SKM-1 (cell line): ENCODE measurements around the gene CCDC82.

Source experiments
- DNase-seq: peaks from one replicate; lab custom pipeline; 2025; ENCODE audit not compliant: unreplicated experiment; lab: John Stamatoyannopoulos, UW

CCDC82 gene

DNA sequence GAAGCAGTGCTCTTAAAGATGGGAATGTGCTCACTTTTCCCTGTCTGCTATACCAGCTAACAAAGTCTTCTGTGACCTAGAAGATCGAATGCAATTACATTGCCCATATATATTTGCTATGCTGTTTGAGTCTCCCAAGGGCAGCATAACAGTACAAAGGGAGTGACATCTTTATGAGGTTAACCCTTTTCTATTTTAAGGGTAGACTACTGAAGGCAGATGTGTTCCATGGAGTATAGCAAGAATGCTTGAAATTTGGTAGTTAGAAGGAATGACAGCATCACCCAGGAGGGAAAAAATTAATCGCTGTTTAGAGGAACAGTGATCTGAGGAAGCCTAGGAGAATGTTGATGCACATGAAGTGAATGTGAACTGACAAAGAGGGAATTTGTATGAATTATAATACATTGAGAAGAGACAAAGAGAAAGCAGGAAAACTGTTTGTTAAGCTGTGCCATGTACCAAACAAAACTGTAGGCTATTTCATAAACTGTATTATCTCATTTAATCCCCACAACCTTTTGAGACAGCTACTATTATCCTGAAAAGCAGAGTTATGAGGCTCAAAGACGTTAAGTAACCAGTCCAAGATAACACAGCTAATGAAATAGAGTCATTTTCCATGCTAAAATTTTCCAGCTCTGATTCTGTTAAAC, 59.7 kb downstream of the CCDC82 start:
- DNase-seq = no peak

DNA sequence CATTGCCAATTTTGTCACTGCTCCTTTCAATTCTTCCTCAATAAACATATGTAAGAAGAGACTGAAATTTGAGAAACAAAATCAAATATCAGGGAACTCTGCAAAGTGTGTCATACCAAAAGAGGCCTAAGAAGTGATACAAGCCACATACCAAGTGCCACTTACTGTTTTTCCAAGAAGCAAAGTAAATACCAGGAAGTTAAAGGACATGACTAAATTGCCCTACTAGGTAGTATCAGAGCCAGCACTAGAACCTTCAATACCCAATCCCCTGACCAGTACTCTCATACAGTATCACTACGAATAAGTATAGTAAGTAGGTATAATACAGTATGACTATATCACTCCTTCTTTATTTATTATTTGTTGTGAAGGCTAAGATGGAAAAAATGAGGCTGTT, 60.3 kb downstream of the CCDC82 start:
- DNase-seq = no peak

DNA sequence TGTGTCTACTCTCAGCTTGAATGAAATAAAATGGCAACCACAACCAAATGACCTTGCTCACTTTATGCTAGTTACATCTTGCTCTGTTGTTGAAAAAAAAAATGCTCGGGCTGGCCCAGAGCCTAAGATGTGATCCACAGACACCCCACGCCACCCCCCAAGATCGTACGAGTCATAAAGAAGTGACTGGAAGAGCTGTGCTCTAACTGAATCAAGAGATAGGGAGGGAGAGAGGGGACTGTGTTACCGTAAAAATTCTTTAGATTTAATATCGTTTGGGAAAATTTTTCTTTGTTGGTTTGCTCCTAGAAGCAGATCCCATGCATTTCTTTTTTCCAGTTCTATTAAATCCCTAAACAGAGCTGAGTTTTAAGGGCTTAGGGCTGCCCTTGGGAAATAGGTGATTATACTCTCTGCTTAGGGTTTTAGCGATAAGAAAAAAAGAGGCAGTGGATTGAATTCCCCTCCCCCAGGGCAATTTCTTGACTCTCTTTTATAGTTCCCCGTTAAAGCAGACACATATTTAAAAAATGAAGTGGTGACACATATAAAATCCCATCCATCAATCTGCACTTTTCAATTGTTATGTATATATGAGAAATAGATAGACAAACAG, 61.2 kb downstream of the CCDC82 start:
- no peak for DNase-seq

DNA sequence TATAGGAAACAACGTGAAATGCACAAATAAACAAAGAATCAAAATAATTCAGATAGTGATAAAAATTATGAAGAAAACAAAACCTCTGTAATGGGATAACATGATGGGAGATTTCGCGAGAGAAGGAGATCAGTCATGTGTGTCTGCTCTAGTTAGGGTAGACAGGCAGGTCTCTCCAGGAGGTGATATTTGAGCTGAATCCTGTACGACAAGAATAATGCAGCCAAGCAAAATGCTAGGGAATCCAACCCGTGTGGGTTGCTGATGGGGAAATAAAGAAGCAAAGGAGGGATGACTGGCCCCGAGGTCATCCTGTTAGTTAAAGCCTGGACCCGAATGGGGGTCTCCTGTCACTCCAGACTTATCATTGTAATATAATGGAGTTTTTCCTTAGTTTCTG, 62.8 kb downstream of the CCDC82 start:
- DNase-seq = no peak

DNA sequence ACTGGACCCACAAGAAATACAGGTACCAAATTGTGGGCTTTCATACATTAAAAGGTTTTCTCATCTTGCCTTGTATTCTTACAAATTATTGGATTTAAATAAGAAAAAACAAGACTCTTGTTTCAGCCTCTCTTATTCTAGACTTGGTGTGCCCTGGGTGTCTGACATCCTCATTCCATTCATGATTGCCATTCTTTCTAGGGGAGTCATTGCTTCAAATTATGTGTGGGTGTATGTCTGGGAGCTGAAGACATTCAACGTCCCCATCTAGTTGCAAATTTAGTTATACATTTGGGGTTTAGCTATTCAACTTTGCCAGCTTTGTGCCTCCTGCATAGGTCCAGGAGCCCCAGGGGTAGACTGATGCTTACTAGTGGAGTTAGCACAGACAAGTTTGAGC, 64.8 kb downstream of the CCDC82 start:
- no peak for DNase-seq

DNA sequence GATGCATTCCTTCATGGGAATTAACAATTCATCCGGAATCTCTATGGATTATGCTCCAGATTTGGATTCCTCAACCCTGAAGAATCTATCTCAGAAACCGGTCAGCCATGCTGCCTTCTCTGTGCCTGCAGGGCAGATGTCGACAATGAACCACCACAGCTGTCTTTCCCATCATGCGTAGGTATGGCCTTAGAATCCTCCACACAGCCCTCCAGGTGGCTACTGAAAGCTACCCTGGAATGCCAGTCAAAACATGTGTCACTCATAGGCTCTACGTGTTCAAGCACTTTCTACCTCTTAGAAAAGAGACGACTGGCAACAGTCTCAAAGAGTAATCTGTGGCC, 66.1 kb downstream of the CCDC82 start:
- no peak for DNase-seq

DNA sequence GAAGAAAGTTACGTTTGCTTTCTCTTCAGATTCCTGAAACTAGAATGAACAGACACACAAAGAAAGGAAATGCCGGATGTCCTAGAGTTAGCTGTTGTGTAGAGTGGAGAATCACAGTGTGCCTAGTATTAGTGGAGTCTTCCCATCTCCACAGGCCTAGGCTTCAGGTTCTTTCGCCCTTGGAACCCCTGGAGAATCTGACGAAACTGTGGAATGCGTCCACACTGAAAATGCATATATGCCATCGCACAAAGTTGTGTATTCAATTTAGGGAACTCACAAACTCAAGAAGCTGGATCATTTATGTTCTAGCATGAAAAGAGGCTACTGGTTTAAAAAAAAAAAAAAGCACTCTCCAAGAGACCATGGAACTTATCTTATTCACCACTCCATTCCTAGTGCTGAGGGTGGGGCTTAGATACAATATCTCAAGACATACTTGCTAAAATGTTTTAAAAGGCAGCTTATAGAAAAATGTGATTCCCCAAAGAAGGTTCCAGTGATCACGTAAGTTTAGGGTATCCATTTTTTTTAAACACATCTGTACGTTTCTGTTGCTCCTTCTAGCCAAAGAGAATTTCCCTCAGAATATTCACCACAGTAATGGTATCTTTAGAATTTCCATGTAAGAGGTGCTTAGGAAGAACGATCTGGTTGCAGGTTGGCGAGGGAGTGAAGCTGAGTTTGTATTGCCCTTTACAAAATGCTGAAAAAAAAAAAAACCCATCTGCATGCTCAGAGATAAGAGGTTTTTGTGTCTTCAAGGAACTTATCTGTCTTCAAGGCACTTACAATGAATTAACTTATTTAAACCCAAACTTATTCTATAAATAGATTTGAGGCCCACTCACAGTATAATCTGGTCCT, 66.7 kb downstream of the CCDC82 start:
- no peak for DNase-seq

DNA sequence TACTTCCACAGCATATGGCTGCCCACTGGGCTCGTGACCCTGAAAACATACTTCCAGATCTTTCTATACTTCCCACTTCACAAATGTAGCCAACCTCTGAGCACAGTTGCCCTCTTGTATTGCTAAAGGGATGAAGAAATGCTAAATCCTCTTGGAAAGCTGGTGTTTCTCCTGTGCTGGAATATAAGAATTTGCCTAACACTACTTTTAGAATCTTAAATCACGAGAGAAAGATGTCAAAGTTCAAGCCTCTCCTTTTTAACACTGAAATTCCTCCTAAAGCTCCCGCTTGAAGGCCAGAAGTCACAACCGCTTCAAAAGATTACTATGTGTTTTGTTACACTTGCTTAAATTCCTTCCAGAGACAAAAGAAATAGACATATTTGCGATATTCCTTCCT, 68.6 kb downstream of the CCDC82 start:
- DNase-seq = no peak

DNA sequence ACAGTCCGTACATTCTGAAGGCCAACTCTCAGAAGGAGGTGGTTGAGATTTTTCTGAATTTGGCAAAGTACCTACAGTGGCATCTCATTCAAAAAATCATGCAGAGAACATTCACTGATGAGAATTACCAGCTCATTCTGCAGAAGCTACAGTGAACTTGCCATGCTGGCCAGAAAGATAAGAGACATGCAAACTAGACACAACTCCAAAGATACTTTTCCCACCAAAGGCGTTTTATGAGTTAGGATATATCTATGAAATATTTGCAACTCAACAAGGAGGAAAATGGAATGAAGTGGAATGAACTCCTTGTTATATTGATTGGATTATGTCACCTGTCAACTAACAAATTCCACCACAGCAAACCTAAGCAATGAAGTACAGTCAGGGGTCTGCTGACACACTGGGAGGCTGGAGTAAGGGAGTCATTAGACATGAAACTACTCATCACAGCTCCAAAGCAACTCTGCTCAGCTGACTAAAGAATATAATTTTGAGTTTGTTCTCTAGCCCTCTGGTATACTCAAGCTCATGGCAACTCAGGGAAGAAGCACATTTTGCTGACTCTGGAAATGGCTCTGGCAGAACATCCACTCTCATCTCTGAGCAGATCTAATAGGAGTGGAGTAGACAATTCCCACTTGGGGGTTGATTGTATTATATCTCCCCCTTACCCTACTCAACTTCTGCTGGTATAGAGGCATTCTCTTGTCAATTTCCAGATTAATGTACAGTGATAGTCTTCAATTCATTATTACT, 69.6 kb downstream of the CCDC82 start:
- DNase-seq = no peak

DNA sequence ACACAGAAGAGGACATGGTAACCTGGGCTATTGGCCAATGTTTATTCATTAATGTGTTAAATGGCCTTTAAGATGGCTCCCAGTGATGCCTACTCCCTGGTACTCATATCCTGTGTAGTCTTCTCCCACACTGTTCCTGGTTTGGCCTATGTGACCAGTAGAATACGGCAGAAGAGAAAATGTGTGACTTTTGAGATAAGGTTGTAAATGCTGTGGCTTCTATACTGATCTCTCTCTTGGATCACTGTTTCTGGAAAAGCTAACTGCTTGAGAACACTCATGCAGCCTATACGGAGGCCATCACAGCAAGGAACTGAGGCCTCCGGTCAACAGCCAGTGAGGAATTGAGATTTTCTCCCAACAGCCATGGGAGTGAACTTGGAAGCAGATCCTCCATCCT, 70.9 kb downstream of the CCDC82 start:
- no peak for DNase-seq

DNA sequence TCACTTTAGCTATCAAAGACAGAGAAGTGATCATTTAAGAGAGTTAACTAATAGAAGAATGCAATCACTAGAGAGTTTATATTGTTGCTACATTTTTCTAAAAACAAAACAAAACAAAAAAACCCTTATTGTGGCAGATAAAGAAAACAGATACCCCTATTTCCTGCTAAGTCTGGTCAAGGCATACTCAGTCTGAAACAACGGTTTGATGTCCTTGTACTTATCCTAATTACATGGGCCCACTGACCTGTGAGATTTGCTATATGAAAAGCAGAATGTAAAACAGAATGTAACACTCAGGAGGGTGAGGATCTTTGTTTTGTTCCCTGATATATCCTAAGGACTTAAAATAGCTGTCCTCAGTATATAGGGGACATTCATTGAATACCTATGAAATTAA, 71.3 kb downstream of the CCDC82 start:
- no peak for DNase-seq

DNA sequence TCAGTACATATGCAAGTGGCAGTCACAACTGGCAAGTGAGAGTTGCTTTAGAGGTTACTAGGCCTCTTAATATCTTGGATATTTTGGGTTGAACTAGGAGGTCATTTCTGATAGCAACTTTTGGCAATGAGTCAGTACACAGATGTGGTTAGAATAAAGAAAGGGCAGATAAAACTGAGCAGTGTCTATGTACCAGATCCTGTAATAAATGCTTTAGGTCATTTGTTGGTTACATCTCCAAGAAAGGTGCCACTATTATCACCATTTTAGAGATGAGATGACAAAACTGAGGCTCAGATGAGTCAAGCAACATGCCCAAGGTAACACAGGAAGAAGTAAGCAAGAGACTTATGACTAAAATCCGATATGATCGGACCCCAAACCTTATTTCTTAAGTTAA, 71.7 kb downstream of the CCDC82 start:
- DNase-seq = no peak

DNA sequence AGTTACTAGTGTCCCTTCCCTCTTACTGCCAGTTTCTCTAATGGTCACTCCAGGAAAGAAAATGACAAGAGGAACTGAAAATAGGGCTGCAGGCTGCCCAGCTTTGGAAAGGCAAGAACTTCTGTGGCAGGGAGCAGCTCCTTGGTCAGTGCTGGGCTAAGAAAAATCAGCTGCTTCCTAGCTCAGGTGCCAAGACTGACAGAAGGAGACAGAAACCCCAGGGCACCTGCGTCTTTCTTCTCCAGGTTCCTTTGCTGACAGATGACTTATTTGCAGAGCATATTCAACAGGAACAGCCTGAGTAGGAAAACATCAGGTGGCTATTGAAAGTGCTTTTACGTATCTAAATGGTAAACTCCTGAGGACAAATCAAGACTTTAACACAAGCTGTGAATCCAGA, 72.1 kb downstream of the CCDC82 start:
- DNase-seq = no peak

DNA sequence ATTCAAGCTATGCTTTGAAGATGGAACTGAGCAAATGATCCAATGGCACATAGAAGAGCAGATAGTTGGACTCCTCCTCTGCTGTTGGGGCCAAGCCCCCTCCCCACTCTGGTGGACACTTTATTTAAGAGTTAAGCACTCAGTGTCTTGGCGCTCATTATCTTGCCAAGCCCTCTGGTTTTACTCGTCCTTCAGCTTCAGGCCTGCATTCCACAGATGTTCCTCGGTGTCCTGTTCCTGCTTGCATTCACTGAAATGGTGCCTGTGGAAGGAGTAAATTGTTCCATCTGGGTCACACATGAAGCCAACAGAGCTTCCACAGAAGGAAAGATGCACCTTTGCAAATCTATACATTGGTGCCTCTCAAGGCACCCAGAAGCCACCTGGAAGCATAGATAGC, 72.8 kb downstream of the CCDC82 start:
- DNase-seq = no peak

DNA sequence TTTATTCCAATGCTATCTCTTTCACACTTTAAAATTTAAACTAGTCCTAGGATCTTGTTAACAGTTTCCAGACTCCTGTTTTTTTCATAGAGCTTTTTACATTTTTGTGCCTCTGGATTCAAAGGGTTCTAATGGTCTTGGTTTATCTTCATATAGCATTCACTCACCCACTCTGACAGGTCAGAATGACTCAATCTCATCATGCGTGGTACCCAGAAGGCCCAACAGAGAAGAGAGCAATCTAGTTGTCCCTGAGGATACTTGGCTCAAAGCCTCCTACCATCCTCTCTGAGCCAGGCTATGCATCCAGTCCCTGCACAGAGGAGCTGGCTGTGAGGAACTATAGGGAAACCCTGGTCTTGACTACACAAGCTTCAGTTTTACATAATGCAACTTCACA, 74.2 kb downstream of the CCDC82 start:
- no peak for DNase-seq

DNA sequence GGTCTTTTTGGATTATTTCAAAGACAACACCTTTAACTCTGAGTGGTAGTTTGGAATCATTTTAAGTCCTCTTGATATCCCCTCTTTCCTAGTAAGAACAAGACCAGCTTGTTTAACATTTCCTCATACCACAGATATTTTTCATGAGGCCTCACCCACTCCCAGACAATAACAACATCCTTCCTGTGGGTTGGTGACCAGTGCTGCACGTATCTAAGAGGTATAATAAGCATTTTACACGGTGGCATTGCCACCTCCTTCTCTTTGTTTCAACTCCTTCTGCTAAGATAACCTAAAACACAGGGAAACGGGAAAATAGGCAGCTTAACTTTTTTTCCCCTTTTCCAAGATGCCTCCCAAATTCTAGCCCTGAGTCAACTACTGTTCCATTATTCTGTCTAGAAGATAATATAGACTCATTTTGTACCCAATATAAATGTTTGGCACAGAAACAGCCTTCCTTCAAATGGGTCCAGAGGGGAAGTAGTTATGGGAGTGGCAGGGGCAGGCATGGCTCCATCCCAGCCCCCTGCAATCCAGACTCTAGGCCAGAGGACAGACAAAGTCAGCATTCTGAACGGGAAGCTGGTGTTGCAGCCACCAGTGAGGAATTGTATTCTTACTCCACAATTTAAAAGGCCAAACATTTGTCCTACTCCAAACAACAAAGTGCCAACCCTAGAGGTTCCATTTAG, 75.2 kb downstream of the CCDC82 start:
- DNase-seq = no peak

DNA sequence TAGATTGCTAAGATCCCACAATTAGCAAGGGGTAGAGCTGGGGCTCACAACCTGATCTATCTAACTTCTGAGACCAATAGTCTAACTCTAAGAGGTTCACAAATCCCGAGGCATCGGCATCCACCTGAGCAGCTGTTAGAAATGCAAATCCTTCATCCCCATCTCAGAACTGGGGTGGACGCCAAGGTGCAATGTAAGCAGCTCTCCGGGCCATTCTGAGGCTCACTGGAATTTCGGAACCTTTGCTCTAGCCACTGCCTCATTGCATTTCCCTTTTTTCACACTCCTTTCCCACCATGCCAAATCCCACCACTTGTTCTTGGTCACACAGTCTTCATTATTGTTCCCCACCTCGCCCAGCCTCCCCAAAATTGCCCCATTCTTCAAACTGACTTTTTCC, 76.5 kb downstream of the CCDC82 start:
- DNase-seq = no peak

DNA sequence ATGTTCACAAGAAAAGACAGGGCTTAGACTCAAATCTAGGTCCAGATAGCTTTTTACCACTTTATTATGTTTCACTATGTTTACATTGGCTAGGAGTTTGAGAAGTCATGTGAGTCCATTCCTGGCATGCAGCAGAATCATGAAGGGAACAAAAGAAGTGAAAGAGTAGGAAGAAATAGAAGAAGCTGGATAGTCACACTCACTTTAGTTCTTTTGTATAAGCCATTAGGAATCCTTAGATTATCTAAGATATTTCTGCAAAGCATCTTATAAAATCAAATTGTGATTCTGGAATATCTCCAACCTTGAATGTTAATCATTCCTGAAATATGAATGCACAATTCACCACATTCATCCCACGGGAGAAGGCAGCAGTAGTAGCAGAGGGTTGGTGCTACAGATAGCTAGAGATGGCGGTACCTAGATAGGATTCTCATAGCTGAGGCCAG, 78.6 kb downstream of the CCDC82 start:
- DNase-seq = no peak

DNA sequence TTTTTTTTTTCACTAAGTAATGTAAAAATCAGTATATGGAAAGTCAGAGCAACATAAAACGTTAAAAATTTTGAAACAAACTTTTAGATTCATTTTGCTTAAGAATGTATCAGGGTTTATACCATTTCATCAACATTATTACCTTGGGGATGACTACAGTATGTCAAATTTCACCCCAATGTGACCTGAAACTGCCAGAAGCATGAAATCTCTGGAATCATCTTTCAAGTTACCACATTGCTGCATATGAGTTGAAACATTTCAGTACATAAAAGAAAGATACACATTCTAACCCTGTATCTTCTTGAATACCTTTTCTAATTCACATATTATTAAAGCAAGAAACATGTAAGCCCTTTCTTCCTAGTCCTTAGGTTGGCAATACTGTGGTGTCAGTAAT, 79.5 kb downstream of the CCDC82 start:
- DNase-seq = no peak

DNA sequence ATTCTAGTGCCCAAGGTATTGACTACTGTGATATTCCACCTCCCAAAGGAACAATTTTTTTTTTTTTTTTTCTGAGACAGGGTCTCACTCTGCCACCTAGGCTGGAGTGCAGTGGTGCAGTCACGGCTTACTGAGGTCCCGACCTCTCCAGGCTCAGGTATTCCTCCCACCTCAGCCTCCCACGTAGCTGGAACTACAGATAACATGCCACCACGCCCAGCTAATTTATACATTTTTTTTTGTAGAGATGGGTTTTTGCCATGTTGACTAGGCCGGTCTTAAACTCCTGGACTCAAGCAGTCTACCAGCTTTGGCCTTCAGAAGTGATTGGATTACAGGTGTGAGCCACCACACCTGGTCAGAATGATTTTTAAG, 80.1 kb downstream of the CCDC82 start:
- no peak for DNase-seq

DNA sequence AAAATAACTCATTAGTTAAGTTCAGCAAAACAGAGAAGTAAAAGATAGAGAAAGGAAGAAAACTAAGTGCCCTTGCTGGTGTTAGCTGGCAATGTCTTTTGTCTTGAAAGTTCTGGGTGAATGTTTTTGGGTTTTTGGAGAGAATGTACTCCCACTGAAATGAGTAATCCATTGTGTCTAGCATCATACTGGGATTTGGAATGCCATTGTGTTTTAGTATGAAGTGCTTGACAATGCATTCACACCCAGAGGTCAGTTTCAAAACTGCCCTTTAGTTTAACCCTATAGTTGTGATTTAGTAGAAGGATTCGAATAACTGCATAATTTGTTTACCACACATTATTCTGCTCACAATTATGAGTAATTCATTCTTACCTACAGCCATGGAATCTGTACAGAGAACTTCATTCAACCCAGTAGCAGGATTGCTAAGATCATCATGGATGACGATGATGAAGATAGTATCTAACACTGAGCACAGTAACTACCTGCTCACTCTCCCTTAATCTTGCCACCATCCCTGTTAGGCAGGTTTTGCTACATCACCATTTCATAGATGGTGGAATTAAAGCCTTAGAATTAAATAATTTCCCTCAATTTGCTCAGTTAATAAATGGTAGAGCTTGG, 80.6 kb downstream of the CCDC82 start:
- no peak for DNase-seq
